C4-2B (cell line): ENCODE results near the gene FBXW12.

Source experiments
- CTCF ChIP-seq: fragments of 450-650 bp; conservative IDR thresholded peaks from 2 replicates; pipeline ENCODE4 v1.5.1; 2017; ENCODE audit warnings: mild to moderate bottlenecking
- ZFX ChIP-seq: fragments of 450-650 bp; IDR thresholded peaks from 2 replicates; pipeline ENCODE4 v1.6.1; 2017

- TF ChIP-seq CTCF (no peak), ZFX (no peak)
Measured at GRCh38 chr3:48352546-48352945, 19.5 kb upstream of the FBXW12 start.
